Measurements from ENCODE around the gene MICAL2. TPM values are rescaled to one million over a fixed set of nuclear protein-coding genes. Genes with fewer than 3 reads are reported as not detected.

Gene MICAL2
- total RNA-seq, 1 experiment from 2014 or later, result 153 TPM

- DNase-seq (ENCODE audit: low spot score), result no peak
Measured at GRCh38 chr11:12117611-12118010, 7.2 kb downstream of the MICAL2 start.

- DNase-seq (ENCODE audit: low spot score), result no peak
Measured at GRCh38 chr11:12118949-12119348, 8.6 kb downstream of the MICAL2 start.

- peak; percentile 56 for DNase-seq (ENCODE audit: low spot score)
Measured at GRCh38 chr11:12119502-12119901, 9.1 kb downstream of the MICAL2 start.

- DNase-seq (ENCODE audit: low spot score), result no peak
Measured at GRCh38 chr11:12120031-12121008, 9.9 kb downstream of the MICAL2 start.

- DNase-seq (ENCODE audit: low spot score), result no peak
Measured at GRCh38 chr11:12121011-12121410, 10.6 kb downstream of the MICAL2 start.

GRCh38 chr11:12121517-12121916, 11.1 kb downstream of the MICAL2 start:
- no peak for DNase-seq (ENCODE audit: low spot score)

GRCh38 chr11:12122083-12122482, 11.7 kb downstream of the MICAL2 start:
- peak; percentile 68 for DNase-seq (ENCODE audit: low spot score)

- DNase-seq (ENCODE audit: low spot score), result no peak
Measured at GRCh38 chr11:12123273-12123672, 12.9 kb downstream of the MICAL2 start.

- no peak for DNase-seq (ENCODE audit: low spot score)
Measured at GRCh38 chr11:12123799-12124198, 13.4 kb downstream of the MICAL2 start.

- DNase-seq (ENCODE audit: low spot score), result no peak
Measured at GRCh38 chr11:12124306-12124705, 13.9 kb downstream of the MICAL2 start.

GRCh38 chr11:12125609-12126149, 15.3 kb downstream of the MICAL2 start:
- peak; percentile 52 for DNase-seq (ENCODE audit: low spot score)

- DNase-seq (ENCODE audit: low spot score), result no peak
Measured at GRCh38 chr11:12126344-12127019, 16.1 kb downstream of the MICAL2 start.

- no peak for DNase-seq (ENCODE audit: low spot score)
Measured at GRCh38 chr11:12127206-12127898, 17.0 kb downstream of the MICAL2 start.

GRCh38 chr11:12128301-12128751, 17.9 kb downstream of the MICAL2 start:
- DNase-seq (ENCODE audit: low spot score), result peak; percentile 26

GRCh38 chr11:12129227-12129626, 18.8 kb downstream of the MICAL2 start:
- no peak for DNase-seq (ENCODE audit: low spot score)

GRCh38 chr11:12130180-12130980, 20.0 kb downstream of the MICAL2 start:
- DNase-seq (ENCODE audit: low spot score), result peak; percentile 62

- DNase-seq (ENCODE audit: low spot score), result no peak
Measured at GRCh38 chr11:12131943-12132789, 21.8 kb downstream of the MICAL2 start.

GRCh38 chr11:12132790-12133145, 22.4 kb downstream of the MICAL2 start:
- no peak for DNase-seq (ENCODE audit: low spot score)

- DNase-seq (ENCODE audit: low spot score), result no peak
Measured at GRCh38 chr11:12133547-12134235, 23.3 kb downstream of the MICAL2 start.

Measured in HT-29 (cell line).